GM21619 (cell line): Measurements from ENCODE around the gene MED26.
A peak's percentile ranks its signal among the peaks of the same experiment; 100 is the strongest.
"Not testable (repeated sequence)": the region's sequence is repeated elsewhere in the genome, so short reads cannot be mapped to it uniquely, and the experiment has no call there.

Experiments used
- ATAC-seq: cut with Tn5 transposase; IDR thresholded peaks from one replicate; pipeline ENCODE4 v1.9.1; 2021; ENCODE audit not compliant: unreplicated experiment

MED26 gene

DNA sequence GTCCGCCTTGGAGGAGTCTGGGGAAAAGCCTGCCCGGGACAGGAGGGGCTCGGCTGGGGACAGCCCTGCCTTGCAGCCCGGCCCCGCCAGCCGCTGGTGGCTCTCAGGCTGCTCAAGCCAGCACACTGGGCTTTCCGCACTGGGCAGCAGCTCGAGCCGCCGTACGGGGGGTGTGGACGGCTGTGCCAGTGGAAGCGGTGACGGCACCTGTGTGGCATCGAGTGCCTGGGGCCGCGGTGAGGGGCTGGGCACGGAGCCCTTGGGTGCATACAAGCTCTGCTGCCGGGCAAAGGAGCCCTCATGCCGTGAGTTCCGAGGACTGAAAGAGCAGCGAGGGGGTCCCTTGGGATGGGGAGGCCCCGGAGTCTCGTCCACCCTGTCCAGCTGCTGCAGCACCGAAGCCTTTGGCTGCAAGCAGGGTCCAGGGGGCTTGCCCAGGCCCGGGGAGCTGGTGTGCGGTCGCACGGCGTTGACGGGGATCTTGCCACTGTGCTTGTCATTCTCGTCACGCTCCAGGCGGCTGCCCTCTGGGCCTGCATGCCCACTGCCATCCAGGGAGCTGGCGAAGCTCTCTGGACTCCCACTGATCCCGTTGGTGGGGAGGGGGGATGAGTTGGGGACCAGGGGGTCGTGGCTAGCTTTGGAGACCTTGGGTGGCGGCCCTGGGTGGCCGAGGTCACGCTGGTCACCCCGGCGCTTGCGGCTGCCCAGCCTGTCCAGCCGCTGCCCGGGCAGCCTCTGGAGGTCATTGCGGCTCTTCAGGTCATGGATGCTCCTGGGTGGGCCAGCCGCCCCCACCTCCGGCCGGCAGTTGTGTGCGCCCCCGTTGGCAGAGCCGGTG is 51.1 kb downstream of the MED26 start:
- ATAC-seq, result no peak

- ATAC-seq, result no peak
These were observed 51.9 kb downstream of the MED26 start for GRCh38 chr19:16575861-16576689.

DNA sequence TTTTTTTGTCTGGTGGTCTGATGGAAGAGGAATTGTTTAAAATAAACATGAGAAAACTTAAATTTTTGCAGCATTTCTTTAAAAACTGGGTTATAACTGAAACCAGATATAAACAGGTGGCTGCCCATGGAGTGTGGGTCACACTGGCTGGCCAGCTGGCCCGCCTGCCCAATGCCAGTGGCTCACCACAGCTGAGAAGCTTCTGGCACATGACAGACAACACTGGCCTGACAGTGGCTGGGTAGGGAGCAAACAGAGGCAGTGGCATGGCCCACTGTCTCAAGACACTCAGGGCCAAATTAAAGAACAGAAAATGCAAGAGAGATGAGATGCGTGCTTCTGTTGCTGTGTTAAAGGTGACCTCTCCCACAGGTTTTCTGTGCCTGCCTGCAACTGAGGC is 52.7 kb downstream of the MED26 start:
- no peak for ATAC-seq

DNA sequence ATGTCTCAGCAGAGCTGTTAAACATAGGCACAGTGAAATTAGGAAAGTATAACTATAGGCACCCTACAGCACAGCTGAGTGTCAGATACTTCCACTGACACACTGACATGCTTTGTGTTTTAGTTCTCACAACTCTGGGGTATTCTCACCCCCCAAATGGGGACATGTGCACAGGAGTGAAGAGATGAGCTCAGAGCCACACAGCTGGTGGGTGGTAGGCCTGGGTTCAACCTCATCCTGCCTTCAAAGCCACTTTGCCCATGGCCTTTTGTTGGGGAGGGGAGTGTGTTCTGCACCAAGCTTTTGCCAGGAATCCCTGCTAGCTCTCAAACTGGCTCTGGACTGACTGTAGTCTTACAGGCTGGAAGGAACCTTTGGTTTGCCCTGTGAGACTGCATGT is 54.1 kb downstream of the MED26 start:
- ATAC-seq, result no peak

GRCh38 chr19:16573296-16573695 is 54.7 kb downstream of the MED26 start:
- ATAC-seq, result no peak

- peak; percentile 84 for ATAC-seq
These were observed 55.4 kb downstream of the MED26 start, which contains the start of gene SLC35E1 for GRCh38 chr19:16572332-16573211. Gene SLC35E1, minus strand, starts transcription at chr19:16572415. Its CDS starts 51 bp downstream, at chr19:16572364.

GRCh38 chr19:16571822-16572331 is 56.1 kb downstream of the MED26 start:
- peak; percentile 20 for ATAC-seq

GRCh38 chr19:16571283-16571682 is 56.7 kb downstream of the MED26 start:
- ATAC-seq, result no peak

GRCh38 chr19:16569609-16570320 is 58.2 kb downstream of the MED26 start:
- no peak for ATAC-seq

- no peak for ATAC-seq
These were observed 61.3 kb downstream of the MED26 start for GRCh38 chr19:16566702-16567101.

DNA sequence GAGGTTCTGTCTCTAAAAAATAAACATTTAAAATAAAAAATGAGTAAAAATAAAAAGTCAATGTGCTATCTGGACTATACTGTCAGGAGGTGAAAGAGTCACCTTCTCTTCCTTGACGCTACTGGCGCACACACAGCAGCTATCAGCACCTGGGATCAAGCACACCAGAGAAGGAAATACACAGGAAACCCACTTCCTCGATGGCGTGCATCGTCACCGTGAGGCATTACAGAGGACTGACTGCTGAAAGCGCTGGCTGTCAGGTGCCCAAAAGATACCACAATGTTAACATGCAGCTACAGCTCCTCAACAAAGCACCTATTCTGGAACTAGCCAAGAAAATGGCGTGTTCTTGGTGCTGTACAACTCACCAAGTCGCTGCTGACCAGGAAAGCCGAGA is 61.8 kb downstream of the MED26 start:
- ATAC-seq, result no peak

GRCh38 chr19:16564842-16565241 is 63.2 kb downstream of the MED26 start:
- ATAC-seq, result no peak

- ATAC-seq, result no peak
These were observed 65.4 kb downstream of the MED26 start for GRCh38 chr19:16562608-16563025.

GRCh38 chr19:16561382-16561781 is 66.6 kb downstream of the MED26 start:
- ATAC-seq, result no peak

GRCh38 chr19:16559780-16560276 is 68.2 kb downstream of the MED26 start:
- no peak for ATAC-seq

GRCh38 chr19:16554776-16555175 is 73.2 kb downstream of the MED26 start:
- no peak for ATAC-seq

- ATAC-seq, result not testable (repeated sequence)
These were observed 76.1 kb downstream of the MED26 start for GRCh38 chr19:16551902-16552301.

GRCh38 chr19:16548956-16549355 is 79.0 kb downstream of the MED26 start:
- ATAC-seq, result no peak

DNA sequence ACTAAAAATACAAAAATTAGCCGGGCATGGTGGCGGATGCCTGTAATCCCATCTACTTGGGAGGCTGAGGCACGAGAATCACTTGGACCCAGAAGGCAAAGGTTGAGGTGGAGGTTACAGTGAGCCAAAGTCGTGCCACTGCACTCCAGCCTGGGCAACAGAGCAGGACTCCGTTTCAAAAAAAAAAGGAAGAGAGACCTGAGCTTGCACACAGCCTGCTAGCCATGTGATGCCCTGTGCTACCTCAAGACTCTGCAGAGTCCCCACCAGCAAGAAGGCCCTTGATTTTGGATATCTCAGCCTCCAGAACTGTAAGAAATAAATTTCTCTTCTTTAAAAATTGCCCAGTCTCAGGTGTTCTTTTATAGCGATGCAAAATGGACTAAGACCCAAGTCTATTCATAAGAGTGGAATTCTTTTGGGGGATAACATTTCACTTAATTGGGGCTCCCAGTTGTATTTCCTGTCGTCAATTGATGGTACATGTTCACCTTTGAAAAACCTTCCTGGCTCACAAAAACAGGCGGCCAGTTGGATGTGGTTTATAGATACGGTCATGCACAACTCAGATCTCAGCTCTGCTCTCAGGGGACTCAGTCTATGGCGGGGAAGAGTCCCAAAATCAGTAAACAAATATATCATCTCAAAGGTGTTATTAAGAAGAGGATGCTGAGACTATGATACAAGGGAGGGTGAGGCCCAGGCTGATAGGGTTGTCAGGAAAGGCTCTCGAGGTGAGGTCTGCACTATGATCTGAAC is 83.4 kb downstream of the MED26 start:
- no peak for ATAC-seq
